ENCODE data around the gene SRGAP3. TPM values are rescaled to one million over a fixed set of nuclear protein-coding genes. Genes with fewer than 3 reads are reported as not detected.

The SRGAP3 gene
- total RNA-seq, 1 donor from 2014 or later, result 0.54 TPM

DNA sequence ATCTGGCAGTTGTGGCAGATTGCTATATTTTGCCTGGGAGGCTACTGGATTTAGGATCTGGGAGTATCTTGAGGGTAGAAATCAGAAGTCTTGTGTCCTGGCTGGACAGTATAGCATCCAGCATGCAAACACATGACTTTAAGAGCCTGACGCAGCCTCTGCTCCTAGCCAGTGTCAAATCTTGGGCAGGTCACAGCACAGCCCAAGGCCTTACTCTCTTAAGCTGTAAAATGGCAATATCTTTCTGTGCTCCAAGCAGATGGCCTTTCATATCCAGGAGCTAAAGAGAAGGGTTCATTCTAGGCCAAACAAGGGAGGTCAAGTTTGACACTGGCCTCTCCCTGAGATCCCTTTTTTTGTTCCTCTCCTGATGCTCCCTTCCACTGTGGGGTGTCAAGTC lies 266.4 kb downstream of the SRGAP3 start:
- no peaks in the 10 kb centered on the region for H3K36me3 Mint-ChIP-seq (ENCODE audit: low read depth)
- DNase-seq (ENCODE audit: low spot score), result no peak

GRCh38 chr3:8982509-8982908 lies 266.9 kb downstream of the SRGAP3 start:
- H3K36me3 Mint-ChIP-seq (ENCODE audit: low read depth), result no peaks in the 10 kb centered on the region
- no peak for DNase-seq (ENCODE audit: low spot score)
- intact Hi-C loops (cut with micrococcal nuclease), result no loop called here
- peaks cover 14% of the 10 kb centered on the region for H3K27me3 Mint-ChIP-seq (ENCODE audit: insufficient read depth)
- H3K4me1 Mint-ChIP-seq (ENCODE audit: low read depth), result no peaks in the 10 kb centered on the region
- H3K9me3 Mint-ChIP-seq, result no peaks in the 10 kb centered on the region
- no peak overlapping the region for H3K4me3 Mint-ChIP-seq
- no peak overlapping the region for H3K27ac Mint-ChIP-seq

More for the DNA sequence above, 266.4 kb downstream of the SRGAP3 start:
- intact Hi-C loops (cut with micrococcal nuclease), result no loop called here
- peaks cover 14% of the 10 kb centered on the region for H3K27me3 Mint-ChIP-seq (ENCODE audit: insufficient read depth)
- no peak overlapping the region for H3K4me3 Mint-ChIP-seq
- no peaks in the 10 kb centered on the region for H3K9me3 Mint-ChIP-seq
- no peak overlapping the region for H3K27ac Mint-ChIP-seq
- no peaks in the 10 kb centered on the region for H3K4me1 Mint-ChIP-seq (ENCODE audit: low read depth)

GRCh38 chr3:8981700-8982099 lies 267.7 kb downstream of the SRGAP3 start:
- Mint-ChIP-seq H3K27me3 (ENCODE audit: insufficient read depth) (peaks cover 14% of the 10 kb centered on the region), H3K36me3 (ENCODE audit: low read depth) (no peaks in the 10 kb centered on the region), H3K4me1 (ENCODE audit: low read depth) (no peaks in the 10 kb centered on the region), H3K27ac (no peak overlapping the region), H3K4me3 (no peak overlapping the region), H3K9me3 (no peaks in the 10 kb centered on the region)
- DNase-seq (ENCODE audit: low spot score), result no peak
- intact Hi-C loops (cut with micrococcal nuclease), result no loop called here

DNA sequence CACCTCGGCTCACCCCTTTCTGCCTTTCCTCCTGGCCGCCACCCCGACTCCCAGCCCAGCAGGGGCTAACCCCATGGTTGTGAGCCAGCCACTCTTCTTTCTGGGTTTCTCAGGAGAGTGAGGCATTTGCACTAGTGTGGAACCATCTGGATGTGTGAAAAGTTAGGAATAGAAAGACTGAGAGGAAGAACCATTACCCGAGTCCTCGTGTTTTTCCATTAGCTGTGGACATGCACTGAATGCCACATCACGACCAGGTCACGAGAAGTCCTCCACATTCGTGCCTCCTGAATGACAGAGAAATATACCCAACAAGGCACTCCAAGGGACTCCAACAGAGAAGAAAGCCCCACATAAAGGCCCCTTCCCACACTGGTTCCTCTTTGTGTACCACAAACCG lies 268.1 kb downstream of the SRGAP3 start:
- no peaks in the 10 kb centered on the region for H3K36me3 Mint-ChIP-seq (ENCODE audit: low read depth)

DNA sequence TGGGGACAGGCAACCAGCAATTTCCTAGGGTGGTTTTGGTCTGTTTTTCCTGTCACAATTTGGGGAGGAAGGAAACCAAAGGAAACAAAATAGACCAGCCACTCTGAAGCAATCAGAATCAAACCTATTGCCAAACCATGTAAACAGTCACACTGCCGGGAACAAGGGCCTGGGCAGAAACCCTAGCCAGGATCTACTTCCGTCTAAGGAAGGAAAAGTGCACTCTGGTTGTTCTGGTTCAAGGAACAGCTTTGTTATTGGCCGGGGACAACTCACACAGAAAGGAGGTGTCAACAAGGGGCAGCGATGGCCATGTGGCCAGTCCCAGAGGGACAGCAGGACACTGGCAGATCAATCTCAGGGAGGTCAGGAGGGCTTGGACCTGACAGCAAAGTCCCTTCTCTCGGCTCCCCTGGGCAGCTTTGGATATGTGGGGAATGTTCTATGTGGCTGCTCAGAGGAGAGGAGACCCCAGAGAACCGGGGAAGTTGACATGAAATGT lies 268.6 kb downstream of the SRGAP3 start:
- DNase-seq (ENCODE audit: low spot score), result no peak
- Mint-ChIP-seq H3K4me1 (ENCODE audit: low read depth) (no peaks in the 10 kb centered on the region), H3K4me3 (no peak overlapping the region), H3K27me3 (ENCODE audit: insufficient read depth) (peaks cover 14% of the 10 kb centered on the region), H3K9me3 (no peaks in the 10 kb centered on the region), H3K27ac (no peak overlapping the region), H3K36me3 (ENCODE audit: low read depth) (no peaks in the 10 kb centered on the region)
- intact Hi-C loops (cut with micrococcal nuclease), result no loop called here

More for the DNA sequence above, 268.1 kb downstream of the SRGAP3 start:
- Mint-ChIP-seq H3K4me1 (ENCODE audit: low read depth) (no peaks in the 10 kb centered on the region), H3K4me3 (no peak overlapping the region), H3K27me3 (ENCODE audit: insufficient read depth) (peaks cover 14% of the 10 kb centered on the region), H3K9me3 (no peaks in the 10 kb centered on the region), H3K27ac (no peak overlapping the region)
- DNase-seq (ENCODE audit: low spot score), result no peak
- intact Hi-C loops (cut with micrococcal nuclease), result no loop called here

- no peaks in the 10 kb centered on the region for H3K36me3 Mint-ChIP-seq (ENCODE audit: low read depth)
- DNase-seq (ENCODE audit: low spot score), result no peak
- H3K27ac Mint-ChIP-seq, result no peak overlapping the region
- H3K4me3 Mint-ChIP-seq, result no peak overlapping the region
- H3K4me1 Mint-ChIP-seq (ENCODE audit: low read depth), result no peaks in the 10 kb centered on the region
- intact Hi-C loops (cut with micrococcal nuclease), result no loop called here
- H3K9me3 Mint-ChIP-seq, result no peaks in the 10 kb centered on the region
- peaks cover 14% of the 10 kb centered on the region for H3K27me3 Mint-ChIP-seq (ENCODE audit: insufficient read depth)
Observed at GRCh38 chr3:8979262-8979661, 270.2 kb downstream of the SRGAP3 start.

GRCh38 chr3:8978551-8978950 lies 270.9 kb downstream of the SRGAP3 start:
- Mint-ChIP-seq H3K36me3 (ENCODE audit: low read depth) (no peaks in the 10 kb centered on the region), H3K9me3 (no peaks in the 10 kb centered on the region), H3K27me3 (ENCODE audit: insufficient read depth) (peaks cover 14% of the 10 kb centered on the region), H3K4me3 (no peak overlapping the region), H3K4me1 (ENCODE audit: low read depth) (no peaks in the 10 kb centered on the region), H3K27ac (no peak overlapping the region)
- intact Hi-C loops (cut with micrococcal nuclease), result no loop called here
- DNase-seq (ENCODE audit: low spot score), result no peak

GRCh38 chr3:8976540-8977182 lies 272.8 kb downstream of the SRGAP3 start:
- intact Hi-C loops (cut with micrococcal nuclease), result no loop called here
- Mint-ChIP-seq H3K9me3 (no peaks in the 10 kb centered on the region), H3K27me3 (ENCODE audit: insufficient read depth) (peaks cover 11% of the 10 kb centered on the region), H3K4me1 (ENCODE audit: low read depth) (no peaks in the 10 kb centered on the region), H3K36me3 (ENCODE audit: low read depth) (no peaks in the 10 kb centered on the region), H3K27ac (no peak overlapping the region), H3K4me3 (no peak overlapping the region)
- DNase-seq (ENCODE audit: low spot score), result no peak

- Mint-ChIP-seq H3K4me1 (ENCODE audit: low read depth) (peaks cover 5% of the 10 kb centered on the region), H3K36me3 (ENCODE audit: low read depth) (no peaks in the 10 kb centered on the region), H3K9me3 (no peaks in the 10 kb centered on the region), H3K27ac (no peak overlapping the region), H3K27me3 (ENCODE audit: insufficient read depth) (peaks cover 9% of the 10 kb centered on the region), H3K4me3 (no peak overlapping the region)
- intact Hi-C loops (cut with micrococcal nuclease), result no loop called here
- DNase-seq (ENCODE audit: low spot score), result no peak
Observed at GRCh38 chr3:8975081-8976020, 274.1 kb downstream of the SRGAP3 start.

- Mint-ChIP-seq H3K4me3 (no peak overlapping the region), H3K9me3 (no peaks in the 10 kb centered on the region), H3K4me1 (ENCODE audit: low read depth) (peaks cover 5% of the 10 kb centered on the region), H3K36me3 (ENCODE audit: low read depth) (no peaks in the 10 kb centered on the region), H3K27ac (no peak overlapping the region), H3K27me3 (ENCODE audit: insufficient read depth) (peaks cover 12% of the 10 kb centered on the region)
- intact Hi-C loops (cut with micrococcal nuclease), result loop anchor here (5.0 kb wide), 1 partner anchor 528 kb away; no protein-coding TSS in a partner anchor
- DNase-seq (ENCODE audit: low spot score), result no peak
Observed at GRCh38 chr3:8974458-8974857, 275.0 kb downstream of the SRGAP3 start.

- no peak overlapping the region for H3K27ac Mint-ChIP-seq
- no peaks in the 10 kb centered on the region for H3K36me3 Mint-ChIP-seq (ENCODE audit: low read depth)
- peaks cover 22% of the 10 kb centered on the region for H3K27me3 Mint-ChIP-seq (ENCODE audit: insufficient read depth)
- DNase-seq (ENCODE audit: low spot score), result no peak
- intact Hi-C loops (cut with micrococcal nuclease), result loop anchor here (5.0 kb wide), 1 partner anchor 530 kb away; no protein-coding TSS in a partner anchor
- H3K9me3 Mint-ChIP-seq, result no peaks in the 10 kb centered on the region
- no peak overlapping the region for H3K4me3 Mint-ChIP-seq
- H3K4me1 Mint-ChIP-seq (ENCODE audit: low read depth), result peaks cover 5% of the 10 kb centered on the region
Observed at GRCh38 chr3:8972639-8973038, 276.8 kb downstream of the SRGAP3 start.

DNA sequence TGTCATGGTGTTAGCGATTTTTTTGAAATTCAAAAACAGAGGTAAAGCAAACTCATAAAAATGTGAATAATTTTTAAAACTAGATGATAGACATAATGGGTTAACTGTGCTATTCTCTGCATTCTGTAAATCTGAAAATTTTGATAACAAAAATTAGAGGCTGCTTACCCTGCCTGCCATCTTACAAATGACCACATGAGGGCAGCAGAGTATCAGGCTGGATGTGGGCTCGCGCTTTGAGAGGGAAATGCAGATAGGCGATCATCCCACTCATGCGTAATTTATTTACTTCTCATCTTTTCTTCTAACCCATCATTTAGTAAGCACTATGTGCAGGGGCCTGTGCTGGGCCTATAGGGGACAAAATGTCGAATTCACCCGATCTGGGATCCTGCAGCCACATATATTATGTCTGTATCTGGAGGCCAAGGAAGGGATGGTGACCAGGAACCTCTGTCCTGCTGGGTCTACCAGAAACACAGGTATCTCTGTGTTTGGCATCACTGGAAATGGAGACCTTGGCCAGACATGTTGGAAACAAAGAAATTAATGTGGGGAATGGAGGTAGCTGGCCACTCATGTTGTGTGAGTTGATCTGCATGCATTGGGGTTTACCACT lies 278.4 kb downstream of the SRGAP3 start:
- DNase-seq (ENCODE audit: low spot score), result peak; percentile 59
- intact Hi-C loops (cut with micrococcal nuclease), result loop anchor here (1.0 to 5.0 kb wide), 5 partner anchors 17 to 531 kb away; partner anchors contain the start of gene SRGAP3
- no peak overlapping the region for H3K27ac Mint-ChIP-seq
- peaks cover 25% of the 10 kb centered on the region for H3K27me3 Mint-ChIP-seq (ENCODE audit: insufficient read depth)
- peaks cover 5% of the 10 kb centered on the region for H3K4me1 Mint-ChIP-seq (ENCODE audit: low read depth)
- H3K36me3 Mint-ChIP-seq (ENCODE audit: low read depth), result no peaks in the 10 kb centered on the region
- H3K9me3 Mint-ChIP-seq, result no peaks in the 10 kb centered on the region
- no peak overlapping the region for H3K4me3 Mint-ChIP-seq
